Hematopoietic multipotent progenitor cell (in vitro differentiated cells): ENCODE measurements around the gene SLC66A3. TPM values are rescaled to one million over a fixed set of nuclear protein-coding genes. Genes with fewer than 3 reads are reported as not detected.
A peak's percentile ranks its signal among the peaks of the same experiment; 100 is the strongest.

ENCODE experiments used
- DNase-seq, 3 donors: peaks; one replicate each; pipeline ENCODE4 v3.0.0-alpha.2; 2011 to 2015; ENCODE audit warnings: low read depth in 2 of 3, low spot score in 2 of 3
- total RNA-seq: library from RNA; depleted of rRNA; stranded (reverse); fragments of >200 nt; gene quantifications from one replicate; pipeline ENCODE4 v1.2.3, GENCODE V29; 2012

SLC66A3 gene
- 42.5 TPM for total RNA-seq

- DNase-seq = peak; percentile 83 to 89 (median 85)
Measured at GRCh38 chr2:11155381-11156035, at the start of gene SLC66A3. Gene SLC66A3, plus strand, starts transcription at chr2:11155467. Its CDS starts 80 bp downstream, at chr2:11155547.

GRCh38 chr2:11109002-11109401, 46.3 kb upstream of the SLC66A3 start:
- DNase-seq = no peak

- peak in 1 of 3 donors; percentile 34 for DNase-seq
Measured at GRCh38 chr2:11112870-11113428, 42.3 kb upstream of the SLC66A3 start.

GRCh38 chr2:11117776-11118175, 37.5 kb upstream of the SLC66A3 start:
- no peak for DNase-seq

- DNase-seq = no peak
Measured at GRCh38 chr2:11118761-11119160, 36.5 kb upstream of the SLC66A3 start.

- DNase-seq = no peak
Measured at GRCh38 chr2:11121099-11121822, 34.0 kb upstream of the SLC66A3 start.

- no peak for DNase-seq
Measured at GRCh38 chr2:11121823-11122155, 33.5 kb upstream of the SLC66A3 start.

- DNase-seq = no peak
Measured at GRCh38 chr2:11122380-11122779, 32.9 kb upstream of the SLC66A3 start.

- no peak for DNase-seq
Measured at GRCh38 chr2:11123001-11123809, 32.1 kb upstream of the SLC66A3 start.

- peak in 2 of 3 donors; percentile 38 to 58 for DNase-seq
Measured at GRCh38 chr2:11123856-11124759, 31.2 kb upstream of the SLC66A3 start.

GRCh38 chr2:11124760-11125068, 30.6 kb upstream of the SLC66A3 start:
- no peak for DNase-seq

GRCh38 chr2:11127761-11128160, 27.5 kb upstream of the SLC66A3 start:
- DNase-seq = peak in 1 of 3 donors; percentile 51

- no peak for DNase-seq
Measured at GRCh38 chr2:11128243-11128951, 26.9 kb upstream of the SLC66A3 start.

- peak; percentile 55 to 78 (median 70) for DNase-seq
Measured at GRCh38 chr2:11129598-11130449, 25.4 kb upstream of the SLC66A3 start.

- DNase-seq = no peak
Measured at GRCh38 chr2:11131166-11131920, 23.9 kb upstream of the SLC66A3 start.

GRCh38 chr2:11132036-11132671, 23.1 kb upstream of the SLC66A3 start:
- no peak for DNase-seq

- no peak for DNase-seq
Measured at GRCh38 chr2:11133238-11133935, 21.9 kb upstream of the SLC66A3 start.
